GM12872 (cell line): Measurements from ENCODE around the gene RIPPLY1.

Experiments
- CTCF ChIP-seq: IDR thresholded peaks from 3 replicates; pipeline ENCODE4 v1.5.1; 2011; ENCODE audit warnings: low read depth, mild to moderate bottlenecking, low read length, moderate library complexity; ENCODE audit not compliant: insufficient read depth

Gene RIPPLY1

GRCh38 chrX:106931831-106932491, 28.8 kb upstream of the RIPPLY1 start:
- TF ChIP-seq CTCF, result no peak

- TF ChIP-seq CTCF, result no peak
Measured at GRCh38 chrX:106928227-106928626, 25.1 kb upstream of the RIPPLY1 start.

- no peak for TF ChIP-seq CTCF
Measured at GRCh38 chrX:106927700-106928099, 24.6 kb upstream of the RIPPLY1 start.

GRCh38 chrX:106927023-106927422, 23.9 kb upstream of the RIPPLY1 start:
- no peak for TF ChIP-seq CTCF

GRCh38 chrX:106921637-106922036, 18.5 kb upstream of the RIPPLY1 start:
- no peak for TF ChIP-seq CTCF

- no peak for TF ChIP-seq CTCF
Measured at GRCh38 chrX:106919932-106920452, 16.9 kb upstream of the RIPPLY1 start, which contains the start of gene CLDN2. TSS of gene CLDN2 (plus strand) at chrX:106920402. CDS start at chrX:106928229, 7,827 bp downstream.

GRCh38 chrX:106917830-106918500, 14.8 kb upstream of the RIPPLY1 start:
- TF ChIP-seq CTCF, result no peak
